Fibroblast of skin of right quadriceps (primary cell): ENCODE results near the gene HOOK2.
"Not testable (repeated sequence)": the region's sequence is repeated elsewhere in the genome, so short reads cannot be mapped to it uniquely, and the experiment has no call there.

Experiments used
- DNase-seq: peaks from one replicate; pipeline ENCODE4 v3.0.0-alpha.2; 2013

The HOOK2 gene

GRCh38 chr19:12751635-12752034, 23.7 kb downstream of the HOOK2 start, which contains the start of gene BEST2:
Gene BEST2 (plus strand): TSS chr19:12751791. CDS start chr19:12752593, 802 bp downstream.
- no peak for DNase-seq

- DNase-seq: no peak
Measured at GRCh38 chr19:12750851-12751250, 24.5 kb downstream of the HOOK2 start.

GRCh38 chr19:12749938-12750521, 25.3 kb downstream of the HOOK2 start:
- DNase-seq: no peak

- DNase-seq: no peak
Measured at GRCh38 chr19:12748489-12748888, 26.9 kb downstream of the HOOK2 start.

- DNase-seq: peak; percentile 18
Measured at GRCh38 chr19:12745166-12745897, 30.0 kb downstream of the HOOK2 start.

- DNase-seq: no peak
Measured at GRCh38 chr19:12737835-12738351, 37.5 kb downstream of the HOOK2 start.

- peak; percentile 100 for DNase-seq
Measured at GRCh38 chr19:12736995-12737834, 38.1 kb downstream of the HOOK2 start, which contains the start of gene GET3. Gene GET3 (plus strand): TSS chr19:12737497. CDS start chr19:12737506, 9 bp downstream.

- peak; percentile 60 for DNase-seq
Measured at GRCh38 chr19:12733369-12734214, 41.8 kb downstream of the HOOK2 start.

GRCh38 chr19:12731337-12731736, 44.0 kb downstream of the HOOK2 start:
- DNase-seq: no peak

- no peak for DNase-seq
Measured at GRCh38 chr19:12730064-12730463, 45.3 kb downstream of the HOOK2 start.

GRCh38 chr19:12727745-12728433, 47.5 kb downstream of the HOOK2 start:
- no peak for DNase-seq

- no peak for DNase-seq
Measured at GRCh38 chr19:12726988-12727316, 48.4 kb downstream of the HOOK2 start.

- DNase-seq: not testable (repeated sequence)
Measured at GRCh38 chr19:12725612-12726011, 49.7 kb downstream of the HOOK2 start.

- DNase-seq: peak; percentile 62
Measured at GRCh38 chr19:12723641-12724426, 51.5 kb downstream of the HOOK2 start, which contains the start of gene TNPO2. Gene TNPO2 (minus strand): TSS chr19:12723932. CDS start chr19:12720977, 2,955 bp downstream.

- no peak for DNase-seq
Measured at GRCh38 chr19:12723381-12723640, 52.0 kb downstream of the HOOK2 start.

GRCh38 chr19:12722566-12723380, 52.6 kb downstream of the HOOK2 start:
- peak; percentile 99 for DNase-seq

GRCh38 chr19:12721656-12722565, 53.4 kb downstream of the HOOK2 start:
- peak; percentile 84 for DNase-seq

- no peak for DNase-seq
Measured at GRCh38 chr19:12720851-12721655, 54.3 kb downstream of the HOOK2 start.
